ENCODE measurements around the gene CDH15. TPM values are rescaled to one million over a fixed set of nuclear protein-coding genes. Genes with fewer than 3 reads are reported as not detected.
"Not testable (repeated sequence)": the region's sequence is repeated elsewhere in the genome, so short reads cannot be mapped to it uniquely, and the experiment has no call there.

CDH15 gene
- total and polyA plus RNA-seq, 8 donors: 0.09 to 2.5 (median 1.4) TPM; not detected in 2

DNA sequence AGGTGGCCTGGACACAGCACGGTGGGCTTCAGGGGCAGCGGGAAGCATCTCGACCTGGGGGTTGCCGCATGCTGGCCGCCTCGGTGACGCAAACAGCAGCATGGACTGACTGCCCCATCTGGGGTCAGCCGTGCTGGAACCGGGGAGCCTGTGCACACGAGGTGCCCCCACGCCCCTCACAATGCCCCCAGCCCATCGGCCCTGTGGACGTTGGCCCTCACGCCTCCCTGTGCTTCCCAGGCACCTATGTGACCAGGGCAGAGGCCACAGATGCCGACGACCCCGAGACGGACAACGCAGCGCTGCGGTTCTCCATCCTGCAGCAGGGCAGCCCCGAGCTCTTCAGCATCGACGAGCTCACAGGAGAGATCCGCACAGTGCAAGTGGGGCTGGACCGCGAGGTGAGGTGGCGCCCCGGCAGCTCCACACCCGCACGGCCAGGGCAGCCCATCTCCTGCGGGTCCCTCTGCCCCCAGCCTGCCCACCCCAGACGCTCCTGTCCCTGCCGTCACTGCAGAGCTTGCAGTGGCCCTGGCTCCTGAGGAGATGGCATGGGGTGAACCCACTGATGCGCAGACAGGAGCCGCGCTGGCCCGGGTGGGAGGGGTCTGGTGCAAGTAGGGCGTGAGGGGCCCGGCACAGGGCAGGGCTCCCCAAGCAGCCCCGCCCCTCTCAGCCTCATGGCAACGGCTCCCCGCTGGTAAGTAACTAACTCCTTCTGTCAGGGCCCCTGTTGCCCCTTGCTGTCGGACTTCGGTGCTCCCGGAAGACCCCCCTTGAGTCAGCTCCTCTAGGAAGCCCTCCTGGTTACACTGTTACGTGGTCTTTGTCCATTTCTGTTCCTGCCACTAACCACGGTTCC, 13.6 kb downstream of the CDH15 start:
- DNase-seq (peak in 3 of 6 donors; percentile 15 to 77 (median 56)), FAIRE-seq (no peak), ATAC-seq (peak in 2 of 4 donors; percentile 11 to 32)
- 59 to 66% methylated on average over 41 to 48 of the region's 48 CpGs for WGBS, 2 donors
- Histone ChIP-seq H3K27ac (no peak overlapping the region), H3K27me3 (no peaks in the 10 kb centered on the region), H3K4me1 (no peaks in the 10 kb centered on the region), H3K36me3 (no peaks in the 10 kb centered on the region), H3K9me3 (no peaks in the 10 kb centered on the region), H3K4me3 (no peak overlapping the region)
- intact Hi-C loops (cut with DNase I): no loop called here
- TF ChIP-seq, protein P1, sequence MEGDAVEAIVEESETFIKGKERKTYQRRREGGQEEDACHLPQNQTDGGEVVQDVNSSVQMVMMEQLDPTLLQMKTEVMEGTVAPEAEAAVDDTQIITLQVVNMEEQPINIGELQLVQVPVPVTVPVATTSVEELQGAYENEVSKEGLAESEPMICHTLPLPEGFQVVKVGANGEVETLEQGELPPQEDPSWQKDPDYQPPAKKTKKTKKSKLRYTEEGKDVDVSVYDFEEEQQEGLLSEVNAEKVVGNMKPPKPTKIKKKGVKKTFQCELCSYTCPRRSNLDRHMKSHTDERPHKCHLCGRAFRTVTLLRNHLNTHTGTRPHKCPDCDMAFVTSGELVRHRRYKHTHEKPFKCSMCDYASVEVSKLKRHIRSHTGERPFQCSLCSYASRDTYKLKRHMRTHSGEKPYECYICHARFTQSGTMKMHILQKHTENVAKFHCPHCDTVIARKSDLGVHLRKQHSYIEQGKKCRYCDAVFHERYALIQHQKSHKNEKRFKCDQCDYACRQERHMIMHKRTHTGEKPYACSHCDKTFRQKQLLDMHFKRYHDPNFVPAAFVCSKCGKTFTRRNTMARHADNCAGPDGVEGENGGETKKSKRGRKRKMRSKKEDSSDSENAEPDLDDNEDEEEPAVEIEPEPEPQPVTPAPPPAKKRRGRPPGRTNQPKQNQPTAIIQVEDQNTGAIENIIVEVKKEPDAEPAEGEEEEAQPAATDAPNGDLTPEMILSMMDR (IDR thresholded peaks at IDR 0.05): no peak

DNA sequence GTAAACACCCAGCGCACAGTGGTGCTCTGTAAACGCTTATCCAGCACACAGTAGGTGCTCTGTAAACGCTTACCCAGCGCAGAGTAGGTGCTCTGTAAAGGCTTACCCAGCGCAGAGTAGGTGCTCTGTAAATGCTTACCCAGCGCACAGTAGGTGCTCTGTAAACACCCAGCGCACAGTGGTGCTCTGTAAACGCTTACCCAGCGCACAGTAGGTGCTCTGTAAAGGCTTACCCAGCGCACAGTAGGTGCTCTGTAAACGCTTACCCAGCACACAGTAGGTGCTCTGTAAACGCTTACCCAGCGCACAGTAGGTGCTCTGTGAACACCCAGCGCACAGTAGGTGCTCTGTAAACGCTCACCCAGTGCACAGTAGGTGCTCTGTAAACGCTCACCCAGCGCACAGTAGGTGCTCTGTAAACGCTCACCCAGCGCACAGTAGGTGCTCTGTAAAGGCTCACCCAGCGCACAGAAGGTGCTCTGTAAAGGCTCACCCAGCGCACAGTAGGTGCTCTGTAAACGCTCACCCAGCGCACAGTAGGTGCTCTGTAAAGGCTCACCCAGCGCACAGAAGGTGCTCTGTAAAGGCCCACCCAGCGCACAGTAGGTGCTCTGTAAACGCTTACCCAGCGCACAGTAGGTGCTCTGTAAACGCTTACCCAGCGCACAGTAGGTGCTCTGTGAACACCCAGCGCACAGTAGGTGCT, 14.5 kb downstream of the CDH15 start:
- intact Hi-C loops (cut with DNase I); H3K4me3 ChIP-seq; H3K4me1 ChIP-seq; H3K27ac ChIP-seq; FAIRE-seq; H3K36me3 ChIP-seq; H3K9me3 ChIP-seq; H3K27me3 ChIP-seq; ATAC-seq: not testable (repeated sequence)
- 69 to 84% methylated on average over 28 to 30 of the region's 30 CpGs for WGBS, 2 donors
- peak in 2 of 6 donors; percentile 3 to 14 for DNase-seq

DNA sequence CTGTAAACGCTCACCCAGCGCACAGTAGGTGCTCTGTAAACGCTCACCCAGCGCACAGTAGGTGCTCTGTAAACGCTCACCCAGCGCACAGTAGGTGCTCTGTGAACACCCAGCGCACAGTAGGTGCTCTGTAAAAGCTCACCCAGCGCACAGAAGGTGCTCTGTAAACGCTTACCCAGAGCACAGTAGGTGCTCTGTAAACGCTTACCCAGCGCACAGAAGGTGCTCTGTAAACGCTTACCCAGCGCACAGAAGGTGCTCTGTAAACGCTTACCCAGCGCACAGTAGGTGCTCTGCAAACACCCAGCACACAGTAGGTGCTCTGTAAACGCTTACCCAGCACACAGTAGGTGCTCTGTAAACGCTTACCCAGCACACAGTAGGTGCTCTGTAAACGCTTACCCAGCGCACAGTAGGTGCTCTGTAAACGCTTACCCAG, 15.1 kb downstream of the CDH15 start:
- intact Hi-C loops (cut with DNase I); H3K27ac ChIP-seq; H3K4me3 ChIP-seq; H3K27me3 ChIP-seq; H3K4me1 ChIP-seq; ATAC-seq; H3K9me3 ChIP-seq; H3K36me3 ChIP-seq; FAIRE-seq: not testable (repeated sequence)
- peak in 2 of 6 donors; percentile 4 to 9 for DNase-seq
- 72 to 79% methylated on average over 20 of the region's 20 CpGs for WGBS, 2 donors

DNA sequence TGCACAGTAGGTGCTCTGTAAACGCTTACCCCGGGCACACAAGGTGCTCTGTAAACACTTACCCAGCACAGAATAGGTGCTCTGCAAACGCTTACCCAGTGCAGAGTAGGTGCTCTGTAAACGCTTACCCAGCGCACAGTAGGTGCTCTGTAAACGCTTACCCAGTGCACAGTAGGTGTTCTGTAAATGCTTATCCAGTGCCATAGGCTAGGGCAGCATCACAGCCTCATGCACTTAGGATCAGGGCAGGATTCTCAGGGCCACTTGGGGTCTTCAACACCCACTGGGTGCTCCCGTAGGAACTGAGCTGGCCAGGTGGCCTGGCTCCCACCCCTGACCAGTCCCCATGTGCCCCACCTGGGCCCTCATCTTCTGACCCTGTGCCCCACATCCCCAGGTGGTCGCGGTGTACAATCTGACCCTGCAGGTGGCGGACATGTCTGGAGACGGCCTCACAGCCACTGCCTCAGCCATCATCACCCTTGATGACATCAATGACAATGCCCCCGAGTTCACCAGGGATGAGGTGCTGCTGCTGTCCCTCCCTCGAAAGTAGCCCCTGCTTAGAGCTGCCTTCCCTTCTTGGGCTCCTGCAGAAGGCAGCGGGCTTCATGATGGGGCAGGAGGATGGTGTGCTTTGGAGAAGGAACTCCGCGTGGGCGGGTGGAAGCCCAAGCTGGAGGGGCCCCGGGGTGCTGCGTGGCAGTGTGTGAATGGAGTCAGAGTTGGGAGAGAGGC, 15.7 kb downstream of the CDH15 start:
- WGBS, 2 donors: 47 to 51% methylated on average over 19 of the region's 19 CpGs
- Histone ChIP-seq H3K4me1 (peaks cover 0 to 4% (median 0%) of the 10 kb centered on the region in 3 donors), H3K36me3 (no peaks in the 10 kb centered on the region), H3K9me3 (no peaks in the 10 kb centered on the region), H3K27me3 (no peaks in the 10 kb centered on the region), H3K27ac (no peak overlapping the region), H3K4me3 (no peak overlapping the region)
- intact Hi-C loops (cut with DNase I): no loop called here
- no peak for FAIRE-seq
- ATAC-seq: peak in 3 of 4 donors; percentile 9 to 49 (median 38)
- TF ChIP-seq, protein P1 (IDR thresholded peaks at IDR 0.05): no peak
- peak in 3 of 6 donors; percentile 44 to 79 (median 58) for DNase-seq

DNA sequence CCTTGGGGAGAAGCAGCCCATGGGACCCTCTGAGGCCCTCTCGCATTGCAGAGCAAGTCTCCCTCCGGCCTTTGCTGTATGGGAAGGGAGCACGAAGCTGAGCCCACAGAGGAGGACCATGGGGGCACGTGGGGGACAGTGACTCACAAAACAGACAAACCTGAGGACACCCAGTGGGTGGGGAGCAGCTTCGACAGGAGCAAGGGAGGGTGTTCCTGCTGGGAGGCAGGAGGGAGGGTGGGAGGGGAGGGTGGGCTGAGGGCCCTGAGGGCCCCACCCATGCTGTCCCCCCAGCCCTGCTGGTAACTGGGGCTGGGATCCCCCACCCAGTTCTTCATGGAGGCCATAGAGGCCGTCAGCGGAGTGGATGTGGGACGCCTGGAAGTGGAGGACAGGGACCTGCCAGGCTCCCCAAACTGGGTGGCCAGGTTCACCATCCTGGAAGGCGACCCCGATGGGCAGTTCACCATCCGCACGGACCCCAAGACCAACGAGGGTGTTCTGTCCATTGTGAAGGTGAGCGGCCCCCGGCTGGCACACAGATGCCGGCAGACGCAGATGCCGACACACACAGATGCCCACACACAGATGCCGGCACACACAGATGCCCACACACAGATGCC, 16.3 kb downstream of the CDH15 start:
- no peak for FAIRE-seq
- 61 to 73% methylated on average over 19 of the region's 19 CpGs for WGBS, 2 donors
- Histone ChIP-seq H3K9me3 (no peaks in the 10 kb centered on the region), H3K27ac (no peak overlapping the region), H3K27me3 (no peaks in the 10 kb centered on the region), H3K36me3 (no peaks in the 10 kb centered on the region), H3K4me1 (peaks cover 0 to 4% (median 0%) of the 10 kb centered on the region in 3 donors), H3K4me3 (no peak overlapping the region)
- intact Hi-C loops (cut with DNase I): no loop called here
- TF ChIP-seq, protein P1 (IDR thresholded peaks at IDR 0.05): no peak
- ATAC-seq: peak in 1 of 4 donors; percentile 16
- DNase-seq: peak in 2 of 6 donors; percentile 38 to 70

DNA sequence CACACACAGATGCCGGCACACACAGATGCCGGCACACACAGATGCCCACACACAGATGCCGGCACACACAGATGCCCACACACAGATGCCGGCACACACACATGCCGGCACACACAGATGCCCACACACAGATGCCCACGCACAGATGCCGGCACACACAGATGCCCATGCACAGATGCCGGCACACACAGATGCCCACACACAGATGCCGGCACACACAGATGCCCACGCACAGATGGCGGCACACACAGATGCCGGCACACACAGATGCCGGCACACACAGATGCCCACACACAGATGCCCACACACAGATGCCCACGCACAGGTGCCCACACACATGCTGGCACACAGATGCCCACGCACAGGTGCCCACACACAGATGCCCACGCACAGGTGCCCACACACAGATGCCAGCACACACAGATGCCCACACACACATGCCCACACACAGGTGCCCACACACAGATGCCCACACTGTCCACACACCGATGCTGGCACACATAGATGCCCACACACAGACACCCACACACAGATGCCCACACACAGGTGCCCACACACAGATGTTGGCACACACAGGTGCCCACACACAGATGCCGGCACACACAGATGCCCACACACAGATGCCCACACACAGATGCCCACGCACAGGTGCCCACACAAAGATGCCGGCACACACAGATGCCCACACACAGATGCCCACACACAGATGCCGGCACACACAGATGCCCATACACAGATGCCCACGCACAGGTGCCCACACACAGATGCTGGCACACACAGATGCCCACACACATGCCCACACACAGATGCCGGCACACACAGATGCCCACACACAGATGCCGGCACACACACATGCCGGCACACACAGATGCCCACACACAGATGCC, 17.2 kb downstream of the CDH15 start:
- H3K27ac ChIP-seq; H3K4me1 ChIP-seq; H3K9me3 ChIP-seq; H3K27me3 ChIP-seq; FAIRE-seq; intact Hi-C loops (cut with DNase I); H3K4me3 ChIP-seq; H3K36me3 ChIP-seq; ATAC-seq: not testable (repeated sequence)
- DNase-seq: peak in 2 of 6 donors; percentile 11 to 35
- 87% methylated on average over 25 of the region's 25 CpGs for WGBS, 2 donors
